Neural progenitor cell (in vitro differentiated cells): Measurements from ENCODE around the gene UNC13D.

ENCODE experiments used
- EZH2 ChIP-seq: fragments of 200-600 bp; sonication (generic); IDR thresholded peaks from 2 replicates; pipeline ENCODE4 v1.6.1; 2017; ENCODE audit warnings: antibody characterized with exemption, mild to moderate bottlenecking, moderate library complexity
- EZH2phosphoT487 ChIP-seq: fragments of 200-600 bp; sonication (generic); IDR thresholded peaks from 2 replicates; pipeline ENCODE4 v1.6.1; 2017; ENCODE audit warnings: antibody characterized with exemption
- TF ChIP-seq, protein P1 (sequence below): fragments of 200-600 bp; sonication (generic); IDR thresholded peaks from 2 replicates; pipeline ENCODE4 v1.5.1; 2017; ENCODE audit warnings: antibody characterized with exemption, mild to moderate bottlenecking

- TF ChIP-seq, protein P1, sequence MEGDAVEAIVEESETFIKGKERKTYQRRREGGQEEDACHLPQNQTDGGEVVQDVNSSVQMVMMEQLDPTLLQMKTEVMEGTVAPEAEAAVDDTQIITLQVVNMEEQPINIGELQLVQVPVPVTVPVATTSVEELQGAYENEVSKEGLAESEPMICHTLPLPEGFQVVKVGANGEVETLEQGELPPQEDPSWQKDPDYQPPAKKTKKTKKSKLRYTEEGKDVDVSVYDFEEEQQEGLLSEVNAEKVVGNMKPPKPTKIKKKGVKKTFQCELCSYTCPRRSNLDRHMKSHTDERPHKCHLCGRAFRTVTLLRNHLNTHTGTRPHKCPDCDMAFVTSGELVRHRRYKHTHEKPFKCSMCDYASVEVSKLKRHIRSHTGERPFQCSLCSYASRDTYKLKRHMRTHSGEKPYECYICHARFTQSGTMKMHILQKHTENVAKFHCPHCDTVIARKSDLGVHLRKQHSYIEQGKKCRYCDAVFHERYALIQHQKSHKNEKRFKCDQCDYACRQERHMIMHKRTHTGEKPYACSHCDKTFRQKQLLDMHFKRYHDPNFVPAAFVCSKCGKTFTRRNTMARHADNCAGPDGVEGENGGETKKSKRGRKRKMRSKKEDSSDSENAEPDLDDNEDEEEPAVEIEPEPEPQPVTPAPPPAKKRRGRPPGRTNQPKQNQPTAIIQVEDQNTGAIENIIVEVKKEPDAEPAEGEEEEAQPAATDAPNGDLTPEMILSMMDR, result no peak
- TF ChIP-seq EZH2 (no peak), EZH2phosphoT487 (no peak)
These were observed 20.3 kb upstream of the UNC13D start for GRCh38 chr17:75864448-75864871.
